Stimulated activated CD4-positive, alpha-beta T cell treated with anti-CD3 and anti-CD28 coated beads, TNF-alpha, amount 100 ng/mL, for 1 hour (primary cell): ENCODE results near the gene UBXN1.

Experiments used
- DNase-seq, 3 donors: peaks; one replicate each; pipeline ENCODE4 v3.0.0-alpha.2; 2020; ENCODE audit warnings: low read depth in 3 of 3, low spot score in 1 of 3

The UBXN1 gene

GRCh38 chr11:62678770-62679696 is at the start of gene UBXN1:
Gene UBXN1, minus strand, starts transcription at chr11:62679073. Its CDS starts 150 bp downstream, at chr11:62678923.
- peak in 2 of 3 donors; percentile 57 to 66 for DNase-seq

- peak; percentile 58 to 69 (median 63) for DNase-seq
Observed at GRCh38 chr11:62728171-62728988, 49.5 kb upstream of the UBXN1 start, which contains the start of gene TTC9C. Gene TTC9C, plus strand, starts transcription at chr11:62728486. Its CDS starts 363 bp downstream, at chr11:62728849.

- DNase-seq: peak; percentile 43 to 68 (median 60)
Observed at GRCh38 chr11:62727872-62728170, 48.9 kb upstream of the UBXN1 start.

- DNase-seq: peak; percentile 95 to 98 (median 98)
Observed at GRCh38 chr11:62727165-62727871, 48.4 kb upstream of the UBXN1 start, which contains the start of gene HNRNPUL2. Gene HNRNPUL2, minus strand, starts transcription at chr11:62727457. Its CDS starts 301 bp downstream, at chr11:62727156.

GRCh38 chr11:62726915-62727164 is 48.0 kb upstream of the UBXN1 start:
- peak in 1 of 3 donors; percentile 33 for DNase-seq

GRCh38 chr11:62726156-62726914 is 47.5 kb upstream of the UBXN1 start:
- no peak for DNase-seq

GRCh38 chr11:62725646-62726045 is 46.8 kb upstream of the UBXN1 start:
- no peak for DNase-seq

- DNase-seq: no peak
Observed at GRCh38 chr11:62724171-62724570, 45.3 kb upstream of the UBXN1 start.

- no peak for DNase-seq
Observed at GRCh38 chr11:62721994-62722393, 43.1 kb upstream of the UBXN1 start.

GRCh38 chr11:62719302-62719978 is 40.6 kb upstream of the UBXN1 start:
- DNase-seq: no peak

- no peak for DNase-seq
Observed at GRCh38 chr11:62716816-62717215, 37.9 kb upstream of the UBXN1 start.

GRCh38 chr11:62716206-62716605 is 37.3 kb upstream of the UBXN1 start:
- DNase-seq: no peak

GRCh38 chr11:62715150-62716130 is 36.6 kb upstream of the UBXN1 start:
- no peak for DNase-seq

- DNase-seq: no peak
Observed at GRCh38 chr11:62713343-62713742, 34.5 kb upstream of the UBXN1 start.

- DNase-seq: no peak
Observed at GRCh38 chr11:62712861-62713260, 34.0 kb upstream of the UBXN1 start.

- no peak for DNase-seq
Observed at GRCh38 chr11:62712276-62712812, 33.5 kb upstream of the UBXN1 start.

- no peak for DNase-seq
Observed at GRCh38 chr11:62710001-62710345, 31.1 kb upstream of the UBXN1 start.

GRCh38 chr11:62709247-62710000 is 30.6 kb upstream of the UBXN1 start:
- DNase-seq: peak; percentile 85 to 95 (median 93)
